ENCODE measurements around the gene PECR. TPM values are rescaled to one million over a fixed set of nuclear protein-coding genes. Genes with fewer than 3 reads are reported as not detected.
A peak's percentile ranks its signal among the peaks of the same experiment; 100 is the strongest.

Gene PECR
- total and polyA plus RNA-seq, 10 donors: 5.0 to 16.9 (median 9.9) TPM

DNA sequence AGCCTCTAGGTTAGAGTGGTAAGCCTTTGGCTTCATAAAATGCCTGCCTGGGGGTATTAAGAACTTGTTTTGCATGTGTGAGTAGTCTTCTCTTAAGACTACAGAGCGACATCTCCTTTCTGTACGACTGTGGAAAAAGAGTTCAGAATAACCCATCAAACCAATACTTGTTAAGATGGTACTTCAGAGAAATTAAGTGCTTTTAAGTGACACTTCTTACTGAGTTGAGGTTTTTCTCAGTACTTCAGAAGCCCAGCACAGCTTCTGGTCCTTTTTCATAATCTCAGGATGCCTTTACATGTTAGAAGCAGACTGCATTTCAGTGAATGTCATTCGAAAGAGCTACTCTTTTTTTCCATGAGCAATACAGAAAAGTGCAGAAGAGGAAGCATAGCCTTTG lies 38.4 kb upstream of the PECR start:
- TF ChIP-seq POLR2A (IDR thresholded peaks at IDR 0.05) (no peak), POLR2AphosphoS5 (IDR thresholded peaks at IDR 0.05) (no peak), CTCF (IDR thresholded peaks at IDR 0.05 in 8 of 11, conservative IDR thresholded peaks at IDR 0.05 in 3 of 11) (no peak)
- intact Hi-C loops (cut with DNase I; ENCODE audit: low total_unique reads): no loop called here
- 65 to 81% (median 77%) methylated on average over 3 of the region's 3 CpGs for WGBS, 5 donors
- H3K4me1 ChIP-seq: peaks cover 27 to 67% (median 37%) of the 10 kb centered on the region in 6 donors
- H3K27ac ChIP-seq: no peak overlapping the region
- no peaks in the 10 kb centered on the region for H3K9me3 ChIP-seq
- H3K4me3 ChIP-seq: no peak overlapping the region
- H3K27me3 ChIP-seq (replicated peaks in 1 of 7): no peaks in the 10 kb centered on the region
- H3K36me3 ChIP-seq: peaks cover 2 to 97% (median 79%) of the 10 kb centered on the region in 6 donors
- no peak for DNase-seq

DNA sequence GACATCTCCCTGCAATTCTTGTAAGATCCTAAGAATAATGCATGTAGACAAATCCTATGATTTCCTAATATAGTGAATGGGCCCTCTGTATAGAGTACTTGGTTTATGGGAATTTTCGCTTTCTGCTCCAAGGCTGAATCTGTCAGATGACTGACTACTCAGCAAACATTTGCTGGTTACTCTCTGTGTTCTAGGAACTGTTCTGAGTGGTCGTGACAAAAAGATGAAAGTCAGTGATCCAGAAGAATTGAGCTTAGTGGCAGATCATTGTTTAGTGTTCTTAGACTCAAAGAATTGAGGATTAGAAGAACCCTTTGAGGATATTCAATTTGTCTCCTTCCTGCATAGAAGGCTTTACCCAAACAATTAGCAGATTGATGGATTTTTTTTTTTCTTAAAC lies 37.5 kb upstream of the PECR start:
- TF ChIP-seq CTCF (IDR thresholded peaks at IDR 0.05 in 8 of 11, conservative IDR thresholded peaks at IDR 0.05 in 3 of 11): no peak
- no peak for TF ChIP-seq POLR2AphosphoS5 (IDR thresholded peaks at IDR 0.05)
- no peak for TF ChIP-seq POLR2A (IDR thresholded peaks at IDR 0.05)
- Histone ChIP-seq H3K27ac (peak overlapping the region in 1 of 8 donors; percentile 28), H3K36me3 (peaks cover 2 to 93% (median 73%) of the 10 kb centered on the region in 6 donors), H3K4me3 (no peak overlapping the region), H3K27me3 (replicated peaks in 1 of 7) (no peaks in the 10 kb centered on the region), H3K9me3 (no peaks in the 10 kb centered on the region), H3K4me1 (peaks cover 31 to 70% (median 41%) of the 10 kb centered on the region in 6 donors)
- 81 to 86% (median 83%) methylated on average over 2 of the region's 2 CpGs for WGBS, 5 donors
- no peak for DNase-seq
- intact Hi-C loops (cut with DNase I; ENCODE audit: low total_unique reads): no loop called here

GRCh38 chr2:216118474-216118873 lies 36.9 kb upstream of the PECR start:
- peak overlapping the region in 3 of 8 donors; percentile 1 to 28 (median 11) for H3K27ac ChIP-seq
- no peak overlapping the region for H3K4me3 ChIP-seq
- peaks cover 2 to 93% (median 73%) of the 10 kb centered on the region in 6 donors for H3K36me3 ChIP-seq
- TF ChIP-seq POLR2A (IDR thresholded peaks at IDR 0.05): no peak
- no peak for TF ChIP-seq CTCF (IDR thresholded peaks at IDR 0.05 in 8 of 11, conservative IDR thresholded peaks at IDR 0.05 in 3 of 11)
- no peak for TF ChIP-seq POLR2AphosphoS5 (IDR thresholded peaks at IDR 0.05)
- no peak for DNase-seq
- intact Hi-C loops (cut with DNase I; ENCODE audit: low total_unique reads): no loop called here
- H3K9me3 ChIP-seq: no peaks in the 10 kb centered on the region
- no peaks in the 10 kb centered on the region for H3K27me3 ChIP-seq (replicated peaks in 1 of 7)
- 91 to 100% (median 94%) methylated on average over 1 of the region's 1 CpG for WGBS, 5 donors
- peaks cover 34 to 70% (median 47%) of the 10 kb centered on the region in 6 donors for H3K4me1 ChIP-seq

DNA sequence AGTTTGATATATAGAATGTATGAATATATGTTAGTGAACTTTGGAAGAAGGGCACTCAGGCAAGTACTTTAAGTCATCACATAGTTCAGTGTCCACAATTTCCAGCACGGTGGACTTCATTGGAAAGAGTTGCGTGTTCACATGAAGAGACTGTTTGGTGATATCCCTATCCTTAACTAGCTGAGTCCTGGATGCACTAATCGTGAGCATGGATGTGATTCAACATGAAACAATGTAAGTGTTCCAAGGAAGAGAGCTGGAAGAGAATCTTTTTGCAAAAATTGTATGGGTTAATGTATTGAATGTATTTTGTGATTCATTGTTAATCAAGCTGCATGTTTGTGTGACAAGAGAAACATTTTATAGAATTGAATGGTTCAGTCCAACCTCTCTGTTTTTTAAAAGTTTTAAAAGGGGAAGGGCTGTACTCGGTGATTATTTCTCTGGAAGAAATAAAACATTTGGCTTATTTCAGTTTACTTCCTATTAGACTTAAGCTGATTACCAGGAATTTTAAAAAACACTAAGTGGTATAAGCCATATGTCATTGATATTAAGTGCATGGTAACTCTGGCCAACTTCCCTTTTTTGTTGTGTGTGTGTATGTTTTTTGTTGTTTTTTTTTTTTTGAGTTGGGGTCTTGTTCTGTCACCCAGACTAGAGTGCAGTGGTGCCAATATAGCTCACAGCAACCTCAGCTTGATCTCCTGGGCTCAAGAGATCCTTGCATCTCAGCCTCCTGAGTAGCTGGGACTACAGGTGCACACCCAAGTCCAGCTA lies 36.1 kb upstream of the PECR start:
- 75 to 84% (median 80%) methylated on average over 4 of the region's 4 CpGs for WGBS, 5 donors
- intact Hi-C loops (cut with DNase I; ENCODE audit: low total_unique reads): no loop called here
- Histone ChIP-seq H3K27me3 (replicated peaks in 1 of 7) (no peaks in the 10 kb centered on the region), H3K4me1 (peaks cover 34 to 75% (median 53%) of the 10 kb centered on the region in 6 donors), H3K4me3 (no peak overlapping the region), H3K36me3 (peaks cover 2 to 93% (median 72%) of the 10 kb centered on the region in 6 donors), H3K27ac (peak overlapping the region in 2 of 8 donors; percentile 1 to 11), H3K9me3 (no peaks in the 10 kb centered on the region)
- no peak for DNase-seq
- no peak for TF ChIP-seq POLR2A (IDR thresholded peaks at IDR 0.05)

Data from spleen (tissue), 11 donors.